ENCODE data around the gene GOSR1. TPM values are rescaled to one million over a fixed set of nuclear protein-coding genes. Genes with fewer than 3 reads are reported as not detected.
"Not testable (repeated sequence)": the region's sequence is repeated elsewhere in the genome, so short reads cannot be mapped to it uniquely, and the experiment has no call there.

The GOSR1 gene
- total RNA-seq, 4 donors from 2014 or later = 28.9 to 55.4 (median 45.9) TPM

DNA sequence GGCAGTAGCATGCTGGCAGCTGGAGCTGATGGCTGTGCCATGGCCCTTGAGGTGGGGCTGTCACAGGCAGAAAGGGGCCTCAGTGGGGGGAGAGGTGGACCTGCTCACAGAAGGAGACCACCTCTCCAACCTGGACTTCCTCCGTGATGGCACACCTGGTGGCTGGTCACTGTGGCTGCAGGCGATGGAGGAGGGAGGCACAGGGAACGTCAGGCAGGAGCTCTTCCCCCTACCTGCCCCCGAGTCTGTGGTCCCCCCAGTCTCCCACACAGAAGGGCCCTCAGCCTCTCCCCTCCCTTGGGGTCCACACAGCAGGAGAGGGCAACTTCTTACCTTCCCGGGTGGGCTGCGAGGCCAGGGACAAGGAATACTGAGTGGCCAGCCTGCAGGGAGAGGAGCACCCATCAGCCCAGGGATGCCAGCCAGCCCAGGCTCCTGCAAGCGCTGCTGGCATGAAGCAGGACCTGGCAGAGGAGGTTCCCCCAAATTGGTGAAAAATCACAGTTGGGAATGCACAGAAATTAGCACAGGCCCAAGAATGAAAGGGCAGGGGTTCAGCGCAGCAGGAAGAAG, 96.5 kb downstream of the GOSR1 start:
- DNase-seq = no peak
- no peaks in the 10 kb centered on the region for H3K27me3 ChIP-seq
- no peaks in the 10 kb centered on the region for H3K4me1 ChIP-seq
- H3K27ac ChIP-seq = no peak overlapping the region
- H3K4me3 ChIP-seq = no peak overlapping the region
- TF ChIP-seq POLR2A (IDR thresholded peaks at IDR 0.05) (no peak), CTCF (IDR thresholded peaks at IDR 0.05) (no peak)
- no peaks in the 10 kb centered on the region for H3K36me3 ChIP-seq
- no peaks in the 10 kb centered on the region for H3K9me3 ChIP-seq

DNA sequence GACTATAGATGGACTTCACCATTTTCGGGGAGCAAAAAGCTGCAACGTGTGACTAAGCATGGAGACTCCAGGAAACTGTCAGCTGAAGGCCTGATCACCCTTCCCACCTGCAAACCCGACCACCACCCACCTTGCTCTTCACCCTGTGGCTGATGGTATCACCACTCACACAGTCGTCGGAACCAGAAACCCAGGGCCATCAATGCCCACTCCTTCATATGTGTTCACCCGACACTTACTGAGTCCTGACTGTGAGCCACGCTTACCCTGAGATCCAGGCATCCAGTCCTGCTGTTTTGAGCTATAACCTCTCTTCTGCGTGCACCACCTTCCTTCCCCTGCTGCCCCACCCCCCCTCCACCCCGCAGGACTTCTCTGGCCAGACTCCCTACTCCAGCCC, 97.1 kb downstream of the GOSR1 start:
- H3K36me3 ChIP-seq, H3K27me3 ChIP-seq, H3K27ac ChIP-seq, H3K4me3 ChIP-seq, H3K9me3 ChIP-seq, DNase-seq, H3K4me1 ChIP-seq: not testable (repeated sequence)

DNA sequence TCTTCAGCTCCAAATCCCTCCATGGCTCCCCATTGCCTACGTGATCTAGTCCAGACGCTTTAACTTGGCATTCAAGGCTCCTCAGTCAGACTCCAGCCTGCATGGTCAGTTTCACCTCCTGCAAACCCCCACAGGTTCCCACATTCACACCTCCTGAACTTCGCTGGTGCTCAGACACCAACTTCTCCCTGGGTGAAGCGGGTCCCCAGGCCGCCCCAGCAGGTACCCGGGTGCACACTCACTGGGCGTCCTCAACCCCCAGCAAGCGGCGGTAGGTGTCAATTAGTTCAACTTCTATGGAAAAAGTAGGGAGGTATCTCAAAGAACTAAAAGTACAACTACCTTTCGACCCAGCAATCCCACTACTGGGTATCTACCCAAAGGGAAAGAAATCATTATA, 97.6 kb downstream of the GOSR1 start:
- not testable (repeated sequence) for H3K9me3 ChIP-seq, H3K27me3 ChIP-seq, H3K4me3 ChIP-seq, H3K36me3 ChIP-seq, H3K27ac ChIP-seq, DNase-seq, H3K4me1 ChIP-seq

GRCh38 chr17:30575648-30576325, 98.6 kb downstream of the GOSR1 start:
- not testable (repeated sequence) for DNase-seq, H3K4me1 ChIP-seq, H3K4me3 ChIP-seq, H3K27ac ChIP-seq, H3K9me3 ChIP-seq, H3K36me3 ChIP-seq, H3K27me3 ChIP-seq

GRCh38 chr17:30576326-30576861, 99.2 kb downstream of the GOSR1 start:
- H3K4me1 ChIP-seq = no peaks in the 10 kb centered on the region
- TF ChIP-seq POLR2A (IDR thresholded peaks at IDR 0.05) = no peak
- no peak overlapping the region for H3K27ac ChIP-seq
- DNase-seq = no peak
- no peaks in the 10 kb centered on the region for H3K27me3 ChIP-seq
- no peak overlapping the region for H3K4me3 ChIP-seq
- no peaks in the 10 kb centered on the region for H3K9me3 ChIP-seq
- no peaks in the 10 kb centered on the region for H3K36me3 ChIP-seq

Other genes starting within 250 kb of the GOSR1 start
- 100 to 1,000 TPM in 2 of 4 donors, 10 to 100 TPM in 2; 10.7 to 156 (median 109) TPM for gene SLC6A4, start 241.7 kb upstream of the GOSR1 start, total RNA-seq
- 10 to 100 TPM; 19.4 to 49.5 (median 31.3) TPM for gene BLMH, start 185.5 kb upstream of the GOSR1 start, total RNA-seq
- gene TMIGD1, start 143.4 kb upstream of the GOSR1 start, total RNA-seq = 100 to 1,000 TPM in 3 of 4 donors, 1 to 10 TPM in 1; 5.0 to 684 (median 290) TPM
- 100 to 1,000 TPM in 3 of 4 donors, 1 to 10 TPM in 1; 9.9 to 242 (median 143) TPM for gene CPD, start 98.5 kb upstream of the GOSR1 start, total RNA-seq

Measured in Peyer's patch (tissue), 4 donors.